K562 (cell line): ENCODE results near the gene GOT2. TPM values are rescaled to one million over a fixed set of nuclear protein-coding genes. Genes with fewer than 3 reads are reported as not detected.

Experiments used
- ATAC-seq: fragments of 200-7000 bp; cut with Tn5 transposase; 3 replicates; pipeline ENCODE4 v1.9.1; 2020; ENCODE audit warnings: moderate library complexity
- BruUV-seq: library from RNA; stranded (reverse); fragments of 400-500 nt; replicated peaks from 2 replicates; lab custom pipeline; 2021; lab: Mats Ljungman, UMichigan
- CTCF ChIA-PET: fragments of 300-600 bp; formaldehyde crosslinking; extraction: SDS; loops from one replicate; lab custom pipeline; 2021; ENCODE audit warnings: low intra/inter-chr PET ratio; lab: Yijun Ruan, JAX
- POLR2A ChIA-PET: fragments of 300-600, 350-650 bp; sonication (Branson Sonifier 250); formaldehyde crosslinking; extraction: SDS; loops from one replicate; lab custom pipeline; 2021; ENCODE audit warnings: antibody characterized with exemption, inconsistent platforms; lab: Yijun Ruan, JAX
- DNase-seq, 4 experiments: peaks; one replicate each; pipeline versions ENCODE4 v3.0.0 to v3.0.0-alpha.2; 2011 to 2018; ENCODE audit warnings: low spot score in 3 of 4, mixed read lengths in 3 of 4; ENCODE audit errors: extremely low read depth in 1 of 4
- FAIRE-seq: peaks from 2 replicates; lab custom pipeline; 2011; peaks lifted over from hg19 to GRCh38; lab: Jason Lieb, UNC
- H2AFZ ChIP-seq: 2 replicates; pipeline ENCODE4 v1.6.0; 2011; ENCODE audit warnings: low read depth, low read length, control low read depth, inconsistent platforms
- H3K27ac ChIP-seq: fragments of 200-600 bp; 3 replicates; pipeline ENCODE4 v1.8.0; 2011; ENCODE audit warnings: low read depth, mild to moderate bottlenecking, control low read depth, inconsistent platforms, low read length, moderate library complexity, mixed read lengths; ENCODE audit errors: extremely low read depth
- H3K27me3 ChIP-seq, 2 experiments: fragments of 300-600 bp in 1 of 2; 2 replicates in 1 of 2; 3 replicates in 1 of 2; pipeline versions ENCODE4 v1.6.0 to v1.8.0; 2011; ENCODE audit warnings: inconsistent platforms in 2 of 2, low read length in 2 of 2, mild to moderate bottlenecking in 1 of 2, mixed read lengths in 1 of 2, moderate library complexity in 1 of 2; ENCODE audit not compliant: control insufficient read depth in 2 of 2, insufficient read depth in 2 of 2
- H3K36me3 ChIP-seq: fragments of 300-600 bp; 3 replicates; pipeline ENCODE4 v1.8.0; 2011; ENCODE audit warnings: mild to moderate bottlenecking, low read length, inconsistent platforms; ENCODE audit not compliant: control insufficient read depth, insufficient read depth
- H3K4me1 ChIP-seq, 2 experiments: fragments of 200-600 bp in 1 of 2; replicated peaks in 1 of 2; 2 replicates in 1 of 2; 3 replicates in 1 of 2; pipeline versions ENCODE4 v1.5.1 to v1.8.0; 2011; ENCODE audit warnings: inconsistent platforms in 2 of 2, low read length in 2 of 2, mild to moderate bottlenecking in 1 of 2, mixed read lengths in 1 of 2, moderate library complexity in 1 of 2; ENCODE audit not compliant: control insufficient read depth in 2 of 2, insufficient read depth in 2 of 2
- H3K4me2 ChIP-seq: 2 replicates; pipeline ENCODE4 v1.6.1; 2011; ENCODE audit warnings: low read length, control low read depth, inconsistent platforms, mixed read lengths; ENCODE audit not compliant: insufficient read depth
- H3K4me3 ChIP-seq: fragments of 200-600 bp; sonication (generic), shearing (Covaris generic); 2 replicates; pipeline ENCODE4 v1.5.1; 2016; ENCODE audit warnings: control low read depth, inconsistent platforms
- H3K79me2 ChIP-seq: fragments of 200-600 bp; 3 replicates; pipeline ENCODE4 v1.8.0; 2011; ENCODE audit warnings: low read length, inconsistent platforms; ENCODE audit not compliant: control insufficient read depth, insufficient read depth
- H3K9ac ChIP-seq, 2 experiments: 2 replicates each; pipeline versions ENCODE4 v1.6.0 to v1.6.1; 2011; ENCODE audit warnings: low read depth in 2 of 2, low read length in 2 of 2, control low read depth in 1 of 2, inconsistent platforms in 1 of 2, mild to moderate bottlenecking in 1 of 2, mixed read lengths in 1 of 2; ENCODE audit not compliant: insufficient read depth in 1 of 2
- H3K9me1 ChIP-seq: one replicate; pipeline ENCODE4 v1.6.0; 2011; ENCODE audit warnings: inconsistent platforms, mild to moderate bottlenecking, low read length, moderate library complexity; ENCODE audit not compliant: control insufficient read depth, insufficient read depth
- H3K9me3 ChIP-seq: replicated peaks from 2 replicates; pipeline ENCODE4 v1.5.1; 2011; ENCODE audit warnings: low read depth, low read length, inconsistent platforms; ENCODE audit not compliant: control insufficient read depth, insufficient read depth
- H4K20me1 ChIP-seq: replicated peaks from 2 replicates; pipeline ENCODE4 v1.6.1; 2011; ENCODE audit warnings: low read length, inconsistent platforms, mixed read lengths; ENCODE audit not compliant: control insufficient read depth, insufficient read depth
- CBFA2T3 ChIP-seq: fragments of 450-650 bp; IDR thresholded peaks from 2 replicates; pipeline ENCODE4 v1.6.1; 2017
- MTF1 ChIP-seq: fragments of 250-450 bp; sonication (Bioruptor Pico); IDR thresholded peaks from 2 replicates; pipeline ENCODE4 v1.9.0; 2021; ENCODE audit warnings: moderate library complexity, mild to moderate bottlenecking, inconsistent platforms, borderline replicate concordance
- POU5F1 ChIP-seq: fragments of 150-350 bp; IDR thresholded peaks from 2 replicates; pipeline ENCODE4 v1.6.1; 2014; ENCODE audit warnings: borderline replicate concordance, low read length, low read depth, mild to moderate bottlenecking; ENCODE audit not compliant: partially characterized antibody
- RBM14 ChIP-seq: fragments of 200-400 bp; formaldehyde crosslinking; IDR thresholded peaks from 2 replicates; pipeline ENCODE4 v1.6.1; 2018; ENCODE audit warnings: low read depth, mild to moderate bottlenecking, low read length, moderate library complexity, borderline replicate concordance; ENCODE audit not compliant: insufficient read depth
- ZBTB11 ChIP-seq, 3 experiments: fragments of 200-800 bp in 1 of 3; fragments of 250-450 bp in 1 of 3; fragments of 450-650 bp in 1 of 3; sonication (Bioruptor Pico) in 1 of 3; sonication (Bioruptor generic) in 1 of 3; formaldehyde crosslinking in 1 of 3; IDR thresholded peaks; 2 replicates each; pipeline versions ENCODE4 v1.6.1 to v1.8.0; 2016 to 2022; ENCODE audit warnings: mild to moderate bottlenecking in 2 of 3, missing genetic modification characterization in 2 of 3, missing compliant biosample characterization in 1 of 3, moderate library complexity in 1 of 3
- ZNF766 ChIP-seq: fragments of 200-800 bp; sonication (Bioruptor generic); conservative IDR thresholded peaks from 2 replicates; pipeline ENCODE4 v1.6.1; 2016; ENCODE audit warnings: missing genetic modification characterization, missing compliant biosample characterization
- WGBS: fragments of 100-300 bp; shearing (Covaris generic); methylation state at CpG from one replicate; pipeline ENCODE4 v1.1.6; 2016; ENCODE audit warnings: low coverage, mixed read lengths; ENCODE audit not compliant: insufficient coverage; ENCODE audit errors: missing lambda C conversion rate; 5-methylcytosine and 5-hydroxymethylcytosine counted together
- in situ Hi-C: fragments of 300-500 bp; cut with MboI; formaldehyde crosslinking; loops from 4 replicates; pipeline ENCODE4 v1.15.0; 2018; ENCODE audit warnings: inconsistent platforms, mixed read lengths
- intact Hi-C: fragments of 100-400 bp; cut with micrococcal nuclease; formaldehyde crosslinking; loops from 2 replicates; pipeline ENCODE4 v1.14.2; 2022
- polyA plus RNA-seq, 8 experiments: library from polyadenylated mRNA; depleted of rRNA in 4 of 8; stranded (reverse) in 5 of 8; unstranded in 3 of 8; fragments of >200 nt; fragmentation: Nextera tagmentation in 2 of 8; fragmentation: Illumina TruSeq in 1 of 8; extraction: Ambion mirVana in 2 of 8; extraction: Trizol in 1 of 8; gene quantifications; 2 replicates each; pipeline versions ENCODE4 v1.2.1 to v1.2.3, GENCODE V29; 2011 to 2014; ENCODE audit warnings: inconsistent platforms in 1 of 8, missing spikeins in 1 of 8
- total RNA-seq, 7 experiments: library from RNA; depleted of rRNA in 6 of 7; stranded (reverse); fragments of >200 nt in 6 of 7; fragmentation: Illumina TruSeq in 2 of 7; extraction: Trizol in 2 of 7; gene quantifications; 2 replicates each; pipeline versions ENCODE4 v1.2.1 to v1.2.3, GENCODE V29; 2011 to 2021; ENCODE audit warnings: low replicate concordance in 1 of 7

The GOT2 gene
- total and polyA plus RNA-seq, 9 of the 15 experiments (the other 6 are each of a cell fraction or from before 2014, with no cell fraction given), result 43.1 to 190 (median 80.2) TPM

GRCh38 chr16:58753711-58754134, 19.6 kb upstream of the GOT2 start:
- Histone ChIP-seq H3K9me3 (no peaks in the 10 kb centered on the region; the same call in 1 of the 2 replicates), H3K27me3 (peaks cover 0 to 9% of the 10 kb centered on the region in 2 experiments; a peak in 3 of 5 replicates), H3K9me1 (no peaks in the 10 kb centered on the region), H3K4me2 (no peak overlapping the region; the same call in 1 of the 2 replicates), H4K20me1 (no peaks in the 10 kb centered on the region; the same call in 1 of the 2 replicates), H2AFZ (no peak overlapping the region), H3K79me2 (no peaks in the 10 kb centered on the region), H3K9ac (peak overlapping the region in 1 of 2 experiments; percentile 68; a peak in 2 of 4 replicates), H3K4me3 (no peak overlapping the region), H3K27ac (no peak overlapping the region), H3K36me3 (no peaks in the 10 kb centered on the region), H3K4me1 (peaks cover 0 to 6% of the 10 kb centered on the region in 2 experiments; a peak in 3 of 5 replicates)
- 10% methylated on average over 9 of the region's 9 CpGs for WGBS
- in situ Hi-C loops, result loop anchor here (5.0 kb wide), 2 partner anchors 251 to 416 kb away; partner anchors contain the start of gene NDRG4
- ChIA-PET CTCF (no interaction called here), POLR2A (interaction anchor here (0.7 kb wide), 1 partner anchor 112 kb away, joined by 3 read pairs; no protein-coding TSS in a partner anchor)
- DNase-seq, result no peak
- ATAC-seq, result no peak
- no peak for TF ChIP-seq POU5F1
- no peak for TF ChIP-seq CBFA2T3
- no peak for TF ChIP-seq RBM14
- no peak for TF ChIP-seq ZBTB11 (CRISPR knock-in tag; IDR thresholded peaks at IDR 0.05)
- TF ChIP-seq MTF1 (CRISPR knock-in tag), result no peak
- TF ChIP-seq ZNF766, result no peak
- intact Hi-C loops, result loop anchor here (10.0 kb wide), 1 partner anchor 729 kb away; the partner anchor contains the start of gene MMP15
- FAIRE-seq, result no peak
- BruUV-seq, result no TSS peak
